GM12878 (cell line): ENCODE results near the gene CSF3R.

Experiments used
- BHLHE40 ChIP-seq, 2 experiments: fragments of 450-650 bp in 1 of 2; IDR thresholded peaks; 2 replicates each; pipeline ENCODE4 v1.6.1; 2011 to 2017; ENCODE audit warnings: low read depth in 2 of 2, borderline replicate concordance in 1 of 2, improper control_type of control experiment in 1 of 2, low read length in 1 of 2, mild to moderate bottlenecking in 1 of 2
- EZH2 ChIP-seq: IDR thresholded peaks from 2 replicates; pipeline ENCODE4 v1.6.1; 2012; ENCODE audit warnings: low read depth, mild to moderate bottlenecking, control low read depth, inconsistent platforms, low read length, borderline replicate concordance; ENCODE audit not compliant: control insufficient read depth
- IRF3 ChIP-seq: fragments of 450-650 bp; IDR thresholded peaks from 2 replicates; pipeline ENCODE4 v1.6.1; 2014; ENCODE audit warnings: mild to moderate bottlenecking
- POLR2A ChIP-seq: IDR thresholded peaks from 2 replicates; pipeline ENCODE4 v1.6.1; 2011; ENCODE audit warnings: low read depth, mild to moderate bottlenecking, low read length
- TF ChIP-seq, protein P1 (sequence below), 3 experiments: IDR thresholded peaks in 2 of 3; conservative IDR thresholded peaks in 1 of 3; 2 replicates each; pipeline ENCODE4 v1.5.1; 2011; ENCODE audit warnings: low read depth in 3 of 3, low read length in 3 of 3, mild to moderate bottlenecking in 3 of 3, control low read depth in 2 of 3, moderate library complexity in 2 of 3, inconsistent platforms in 1 of 3, mixed read lengths in 1 of 3; ENCODE audit not compliant: control insufficient read depth in 2 of 3, insufficient read depth in 1 of 3; ENCODE audit errors: extremely low read depth in 1 of 3

DNA sequence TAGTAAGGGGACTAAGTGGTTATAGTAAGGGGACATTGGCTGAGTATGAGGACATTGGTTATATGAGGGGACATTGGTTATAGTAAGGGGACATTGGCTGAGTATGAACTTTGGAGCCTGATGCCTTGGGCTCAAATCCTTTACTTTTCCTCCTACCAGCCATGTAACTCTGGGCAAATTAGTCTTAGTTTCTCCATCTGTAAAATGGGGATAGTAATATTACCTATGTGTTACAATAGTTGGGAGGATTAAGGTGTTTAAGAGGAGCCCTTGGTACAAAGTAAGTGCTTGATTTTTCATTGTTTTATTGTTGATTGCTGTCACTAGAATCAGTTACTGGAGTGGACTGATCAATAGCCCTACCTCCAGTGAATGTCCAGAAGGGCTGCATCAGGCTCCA is 35.3 kb downstream of the CSF3R start:
- no peak for TF ChIP-seq EZH2
- no peak for TF ChIP-seq BHLHE40 (IDR thresholded peaks at IDR 0.05; ENCODE audit: borderline replicate concordance in 1 of 2, low read depth in 2 of 2, low read length in 1 of 2)
- no peak for TF ChIP-seq POLR2A
- no peak for TF ChIP-seq IRF3
- TF ChIP-seq, protein P1, sequence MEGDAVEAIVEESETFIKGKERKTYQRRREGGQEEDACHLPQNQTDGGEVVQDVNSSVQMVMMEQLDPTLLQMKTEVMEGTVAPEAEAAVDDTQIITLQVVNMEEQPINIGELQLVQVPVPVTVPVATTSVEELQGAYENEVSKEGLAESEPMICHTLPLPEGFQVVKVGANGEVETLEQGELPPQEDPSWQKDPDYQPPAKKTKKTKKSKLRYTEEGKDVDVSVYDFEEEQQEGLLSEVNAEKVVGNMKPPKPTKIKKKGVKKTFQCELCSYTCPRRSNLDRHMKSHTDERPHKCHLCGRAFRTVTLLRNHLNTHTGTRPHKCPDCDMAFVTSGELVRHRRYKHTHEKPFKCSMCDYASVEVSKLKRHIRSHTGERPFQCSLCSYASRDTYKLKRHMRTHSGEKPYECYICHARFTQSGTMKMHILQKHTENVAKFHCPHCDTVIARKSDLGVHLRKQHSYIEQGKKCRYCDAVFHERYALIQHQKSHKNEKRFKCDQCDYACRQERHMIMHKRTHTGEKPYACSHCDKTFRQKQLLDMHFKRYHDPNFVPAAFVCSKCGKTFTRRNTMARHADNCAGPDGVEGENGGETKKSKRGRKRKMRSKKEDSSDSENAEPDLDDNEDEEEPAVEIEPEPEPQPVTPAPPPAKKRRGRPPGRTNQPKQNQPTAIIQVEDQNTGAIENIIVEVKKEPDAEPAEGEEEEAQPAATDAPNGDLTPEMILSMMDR (IDR thresholded peaks at IDR 0.05 in 2 of 3, conservative IDR thresholded peaks at IDR 0.05 in 1 of 3; ENCODE audit: control insufficient read depth in 2 of 3, extremely low read depth in 1 of 3, insufficient read depth in 1 of 3, low read depth in 3 of 3, low read length in 3 of 3), result no peak
